ENCODE results near the gene TAGLN3. TPM values are rescaled to one million over a fixed set of nuclear protein-coding genes. Genes with fewer than 3 reads are reported as not detected.
A peak's percentile ranks its signal among the peaks of the same experiment; 100 is the strongest.

TAGLN3 gene
- total RNA-seq, 1 donor = not detected

- H3K4me3 ChIP-seq (ENCODE audit: low read depth, low read length) = no peak overlapping the region
- no peak for DNase-seq (ENCODE audit: low read depth)
- TF ChIP-seq CTCF (IDR thresholded peaks at IDR 0.05; ENCODE audit: insufficient read depth, low read depth, low read length) = no peak
Observed at GRCh38 chr3:111984636-111985298, 14.0 kb upstream of the TAGLN3 start.

GRCh38 chr3:111986800-111987199 is 11.9 kb upstream of the TAGLN3 start:
- TF ChIP-seq CTCF (IDR thresholded peaks at IDR 0.05; ENCODE audit: insufficient read depth, low read depth, low read length) = no peak
- DNase-seq (ENCODE audit: low read depth) = no peak
- H3K4me3 ChIP-seq (ENCODE audit: low read depth, low read length) = no peak overlapping the region

- TF ChIP-seq CTCF (IDR thresholded peaks at IDR 0.05; ENCODE audit: insufficient read depth, low read depth, low read length) = peak; percentile 83
- H3K4me3 ChIP-seq (ENCODE audit: low read depth, low read length) = no peak overlapping the region
- DNase-seq (ENCODE audit: low read depth) = peak; percentile 92
Observed at GRCh38 chr3:111989061-111989678, 9.6 kb upstream of the TAGLN3 start.

GRCh38 chr3:111993038-111993437 is 5.7 kb upstream of the TAGLN3 start:
- no peak for TF ChIP-seq CTCF (IDR thresholded peaks at IDR 0.05; ENCODE audit: insufficient read depth, low read depth, low read length)
- DNase-seq (ENCODE audit: low read depth) = no peak
- H3K4me3 ChIP-seq (ENCODE audit: low read depth, low read length) = no peak overlapping the region

GRCh38 chr3:111999484-112000324 is 982 bp downstream of the TAGLN3 start:
- H3K4me3 ChIP-seq (ENCODE audit: low read depth, low read length) = peak overlapping the region; percentile 44
- TF ChIP-seq CTCF (IDR thresholded peaks at IDR 0.05; ENCODE audit: insufficient read depth, low read depth, low read length) = no peak
- no peak for DNase-seq (ENCODE audit: low read depth)

GRCh38 chr3:112000367-112000771 is 1.6 kb downstream of the TAGLN3 start:
- no peak for TF ChIP-seq CTCF (IDR thresholded peaks at IDR 0.05; ENCODE audit: insufficient read depth, low read depth, low read length)
- H3K4me3 ChIP-seq (ENCODE audit: low read depth, low read length) = no peak overlapping the region
- no peak for DNase-seq (ENCODE audit: low read depth)

All from fibroblast of villous mesenchyme (primary cell).